NT2/D1 (cell line): ENCODE measurements around the gene SLC2A3.

Source experiments
- YY1 ChIP-seq: IDR thresholded peaks from 2 replicates; pipeline ENCODE4 v1.6.1; 2011; ENCODE audit not compliant: insufficient read length, insufficient read depth
- ZNF274 ChIP-seq: IDR thresholded peaks from 2 replicates; pipeline ENCODE4 v1.6.1; 2011; ENCODE audit warnings: mild to moderate bottlenecking, low read depth, low read length

GRCh38 chr12:7934889-7935492, 996 bp downstream of the SLC2A3 start:
- TF ChIP-seq ZNF274 (no peak), YY1 (no peak)
